ENCODE measurements around the gene PRELID3B. TPM values are rescaled to one million over a fixed set of nuclear protein-coding genes. Genes with fewer than 3 reads are reported as not detected.

The PRELID3B gene
- total RNA-seq, 3 donors from 2014 or later (not counting 1 experiment from before 2014, with no cell fraction given) = 49.3 to 51.6 (median 51.4) TPM

DNA sequence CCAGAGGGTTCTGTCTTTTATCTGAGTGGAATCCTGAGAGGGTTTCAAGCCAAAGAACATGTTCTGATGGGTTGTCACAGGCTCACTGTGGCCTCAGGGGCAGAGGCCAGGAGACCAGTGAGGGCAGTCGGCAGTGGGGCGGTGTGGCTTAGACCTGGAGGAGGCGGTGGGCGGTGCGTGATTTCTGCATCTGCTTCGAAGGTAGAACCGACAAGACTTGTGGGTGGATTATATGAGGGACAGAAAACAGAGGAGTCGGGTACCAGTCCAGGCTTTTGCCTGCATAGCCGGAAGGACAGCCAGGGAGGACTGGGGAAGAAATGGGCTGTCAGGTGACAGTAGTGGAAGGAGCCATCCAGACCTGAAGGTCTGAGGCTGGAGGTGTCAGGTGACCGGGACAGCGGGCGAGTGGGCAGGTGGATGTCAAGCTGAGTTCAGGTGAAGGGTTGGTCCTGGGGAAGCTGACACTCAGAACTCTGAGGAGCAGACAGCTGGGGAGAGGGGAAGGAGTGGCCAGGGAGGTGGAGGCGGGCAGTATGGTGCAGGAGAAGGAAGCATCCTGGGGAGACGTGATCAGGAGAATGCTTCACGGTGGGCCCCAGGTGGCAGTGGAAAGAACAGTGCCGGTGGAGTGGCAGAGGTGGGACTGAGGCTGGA is 38.6 kb downstream of the PRELID3B start:
- Mint-ChIP-seq H3K9me3 (no peaks in the 10 kb centered on the region), H3K27me3 (ENCODE audit: low read depth in 2 of 2) (no peaks in the 10 kb centered on the region), H3K27ac (peak overlapping the region; percentile 22 to 82), H3K36me3 (no peaks in the 10 kb centered on the region), H3K4me1 (peaks cover 22 to 51% of the 10 kb centered on the region in 2 donors), H3K4me3 (peak overlapping the region; percentile 53)
- H3K4me1 ChIP-seq (ENCODE audit: control insufficient read depth, insufficient read depth, low read length) = peaks cover 60% of the 10 kb centered on the region
- H3K27me3 ChIP-seq (ENCODE audit: control insufficient read depth, insufficient read depth, low read length) = no peaks in the 10 kb centered on the region
- H3K36me3 ChIP-seq (ENCODE audit: control insufficient read depth, insufficient read depth, low read length) = peaks cover 10% of the 10 kb centered on the region
- H3K27ac ChIP-seq (ENCODE audit: low read length) = peak overlapping the region; percentile 75
- DNase-seq (no peak), ATAC-seq (no peak)
- 77% methylated on average over 16 of the region's 16 CpGs for WGBS (ENCODE audit: insufficient coverage)
- TF ChIP-seq CTCF (IDR thresholded peaks at IDR 0.05) = no peak
- H3K9me3 ChIP-seq (ENCODE audit: control insufficient read depth, insufficient read depth, low read length) = no peaks in the 10 kb centered on the region
- intact Hi-C loops (cut with micrococcal nuclease) = no loop called here
- H3K4me3 ChIP-seq (ENCODE audit: low read length) = peak overlapping the region; percentile 47

DNA sequence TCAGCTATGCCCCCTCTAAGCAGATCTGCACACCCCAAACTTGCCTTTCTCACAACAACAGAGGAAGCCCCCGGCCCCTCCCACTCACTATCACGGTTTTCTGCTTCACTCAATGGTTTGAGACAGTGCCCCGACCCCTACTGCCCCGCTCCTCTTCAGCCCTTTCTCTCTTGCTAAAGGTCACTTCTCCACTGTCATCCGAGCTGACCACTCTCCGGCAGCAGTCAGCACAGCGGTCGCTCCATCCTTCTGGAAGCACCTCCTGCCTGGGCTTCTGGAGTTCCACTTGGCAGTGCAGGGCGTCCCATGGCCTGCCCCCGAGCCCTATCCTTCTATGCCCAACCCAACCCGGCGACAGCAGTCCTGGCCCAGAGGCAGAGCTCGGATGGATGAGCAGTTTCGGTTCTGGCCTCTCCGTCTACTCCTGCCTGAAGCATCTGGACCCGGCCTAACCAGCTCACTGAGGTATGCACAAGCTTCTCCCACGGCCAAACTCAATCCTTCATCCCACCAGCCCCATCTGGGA is 39.6 kb downstream of the PRELID3B start:
- H3K36me3 ChIP-seq (ENCODE audit: control insufficient read depth, insufficient read depth, low read length) = peaks cover 11% of the 10 kb centered on the region
- H3K27ac ChIP-seq (ENCODE audit: low read length) = no peak overlapping the region
- Mint-ChIP-seq H3K4me1 (peaks cover 22 to 47% of the 10 kb centered on the region in 2 donors), H3K27me3 (ENCODE audit: low read depth in 2 of 2) (no peaks in the 10 kb centered on the region), H3K9me3 (no peaks in the 10 kb centered on the region), H3K27ac (peak overlapping the region in 1 of 2 donors; percentile 57), H3K36me3 (no peaks in the 10 kb centered on the region), H3K4me3 (no peak overlapping the region)
- WGBS (ENCODE audit: insufficient coverage) = 88% methylated on average over 17 of the region's 17 CpGs
- no peaks in the 10 kb centered on the region for H3K27me3 ChIP-seq (ENCODE audit: control insufficient read depth, insufficient read depth, low read length)
- peaks cover 50% of the 10 kb centered on the region for H3K4me1 ChIP-seq (ENCODE audit: control insufficient read depth, insufficient read depth, low read length)
- ATAC-seq = no peak
- no peak overlapping the region for H3K4me3 ChIP-seq (ENCODE audit: low read length)
- H3K9me3 ChIP-seq (ENCODE audit: control insufficient read depth, insufficient read depth, low read length) = no peaks in the 10 kb centered on the region
- intact Hi-C loops (cut with micrococcal nuclease) = no loop called here
- TF ChIP-seq CTCF (IDR thresholded peaks at IDR 0.05) = no peak
- DNase-seq = no peak

DNA sequence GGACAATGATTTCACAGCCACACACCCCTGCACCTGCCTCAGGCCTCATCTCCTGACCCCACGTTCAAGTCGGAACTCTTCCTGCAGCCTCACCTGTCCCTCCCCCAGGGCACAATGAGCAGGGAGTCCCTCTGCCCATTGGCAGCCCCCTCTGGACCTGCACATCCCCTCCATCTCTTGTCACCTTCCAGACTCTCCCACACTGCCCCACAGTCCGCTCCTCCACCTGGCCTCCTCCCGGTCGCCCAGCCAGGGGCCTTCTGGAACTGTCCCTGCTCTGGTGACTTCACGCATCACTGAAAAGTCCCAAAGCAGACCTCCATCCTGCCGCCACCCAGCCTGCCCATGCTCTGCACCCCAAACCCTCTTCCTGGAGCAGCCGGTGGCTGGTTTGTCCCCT is 40.2 kb downstream of the PRELID3B start:
- H3K27ac Mint-ChIP-seq = peak overlapping the region in 1 of 2 donors; percentile 57
- 90% methylated on average over 7 of the region's 8 CpGs for WGBS (ENCODE audit: insufficient coverage)
- ATAC-seq (no peak), DNase-seq (no peak)
- H3K4me3 Mint-ChIP-seq = no peak overlapping the region
- H3K27me3 Mint-ChIP-seq (ENCODE audit: low read depth in 2 of 2) = no peaks in the 10 kb centered on the region
- intact Hi-C loops (cut with micrococcal nuclease) = no loop called here
- no peaks in the 10 kb centered on the region for H3K27me3 ChIP-seq (ENCODE audit: control insufficient read depth, insufficient read depth, low read length)
- H3K4me1 ChIP-seq (ENCODE audit: control insufficient read depth, insufficient read depth, low read length) = peaks cover 45% of the 10 kb centered on the region
- peaks cover 17% of the 10 kb centered on the region for H3K36me3 ChIP-seq (ENCODE audit: control insufficient read depth, insufficient read depth, low read length)
- TF ChIP-seq CTCF (IDR thresholded peaks at IDR 0.05) = no peak
- H3K9me3 ChIP-seq (ENCODE audit: control insufficient read depth, insufficient read depth, low read length) = no peaks in the 10 kb centered on the region
- no peaks in the 10 kb centered on the region for H3K36me3 Mint-ChIP-seq
- peaks cover 22 to 42% of the 10 kb centered on the region in 2 donors for H3K4me1 Mint-ChIP-seq
- H3K4me3 ChIP-seq (ENCODE audit: low read length) = no peak overlapping the region
- H3K9me3 Mint-ChIP-seq = no peaks in the 10 kb centered on the region
- no peak overlapping the region for H3K27ac ChIP-seq (ENCODE audit: low read length)

All from natural killer cell (primary cell).